C4-2B (cell line): ENCODE measurements around the gene MBNL1.

Experiments
- H3K27ac ChIP-seq: fragments of 450-650 bp; 2 replicates; pipeline ENCODE4 v1.5.1; 2017
- CTCF ChIP-seq: fragments of 450-650 bp; conservative IDR thresholded peaks from 2 replicates; pipeline ENCODE4 v1.5.1; 2017; ENCODE audit warnings: mild to moderate bottlenecking
- ZFX ChIP-seq: fragments of 450-650 bp; IDR thresholded peaks from 2 replicates; pipeline ENCODE4 v1.6.1; 2017

MBNL1 gene

GRCh38 chr3:152511904-152512303, 243.2 kb downstream of the MBNL1 start:
- TF ChIP-seq CTCF: no peak
- TF ChIP-seq ZFX: no peak
- no peak overlapping the region for H3K27ac ChIP-seq

- TF ChIP-seq ZFX: no peak
- TF ChIP-seq CTCF: no peak
- no peak overlapping the region for H3K27ac ChIP-seq
These were observed 244.7 kb downstream of the MBNL1 start for GRCh38 chr3:152513301-152513960.
